Dendritic cell treated with granulocyte-macrophage colony-stimulating factor and Interleukin-4, amounts not matched to agents 40 ng/mL and 50 ng/mL, for 4 days (primary cell): Measurements from ENCODE around the gene SAFB2.

Experiments
- H3K27ac Mint-ChIP-seq: one replicate; pipeline ENCODE4 v1.8.0; 2022; ENCODE audit warnings: mild to moderate bottlenecking, mixed read lengths
- H3K27me3 Mint-ChIP-seq: one replicate; pipeline ENCODE4 v1.8.0; 2022; ENCODE audit warnings: mild to moderate bottlenecking, mixed read lengths
- H3K36me3 Mint-ChIP-seq: one replicate; pipeline ENCODE4 v1.8.0; 2022; ENCODE audit warnings: low read depth, mixed read lengths
- H3K4me1 Mint-ChIP-seq: one replicate; pipeline ENCODE4 v1.8.0; 2022; ENCODE audit warnings: low read depth, mixed read lengths
- H3K4me3 Mint-ChIP-seq: one replicate; pipeline ENCODE4 v1.8.0; 2022; ENCODE audit warnings: mild to moderate bottlenecking, moderate library complexity, mixed read lengths
- H3K9me3 Mint-ChIP-seq: one replicate; pipeline ENCODE4 v1.8.0; 2022; ENCODE audit warnings: mixed read lengths
- intact Hi-C: fragments of 100-400 bp; cut with micrococcal nuclease; formaldehyde crosslinking; loops from one replicate; pipeline ENCODE4 v1.15.0; 2022

SAFB2 gene

GRCh38 chr19:5648464-5648863 is 25.9 kb upstream of the SAFB2 start:
- Mint-ChIP-seq H3K36me3 (peaks cover 96% of the 10 kb centered on the region), H3K27me3 (no peaks in the 10 kb centered on the region), H3K4me1 (peaks cover 8% of the 10 kb centered on the region), H3K4me3 (no peak overlapping the region), H3K27ac (no peak overlapping the region), H3K9me3 (no peaks in the 10 kb centered on the region)
- intact Hi-C loops, result no loop called here

GRCh38 chr19:5646703-5647102 is 24.1 kb upstream of the SAFB2 start:
- no peak overlapping the region for H3K27ac Mint-ChIP-seq
- peaks cover 96% of the 10 kb centered on the region for H3K36me3 Mint-ChIP-seq
- H3K4me3 Mint-ChIP-seq, result no peak overlapping the region
- intact Hi-C loops, result no loop called here
- H3K27me3 Mint-ChIP-seq, result no peaks in the 10 kb centered on the region
- no peaks in the 10 kb centered on the region for H3K9me3 Mint-ChIP-seq
- H3K4me1 Mint-ChIP-seq, result peaks cover 9% of the 10 kb centered on the region

- Mint-ChIP-seq H3K4me3 (no peak overlapping the region), H3K27me3 (no peaks in the 10 kb centered on the region), H3K9me3 (no peaks in the 10 kb centered on the region), H3K36me3 (peaks cover 96% of the 10 kb centered on the region), H3K27ac (no peak overlapping the region), H3K4me1 (peaks cover 14% of the 10 kb centered on the region)
- intact Hi-C loops, result no loop called here
These were observed 22.8 kb upstream of the SAFB2 start for GRCh38 chr19:5645409-5645808.

DNA sequence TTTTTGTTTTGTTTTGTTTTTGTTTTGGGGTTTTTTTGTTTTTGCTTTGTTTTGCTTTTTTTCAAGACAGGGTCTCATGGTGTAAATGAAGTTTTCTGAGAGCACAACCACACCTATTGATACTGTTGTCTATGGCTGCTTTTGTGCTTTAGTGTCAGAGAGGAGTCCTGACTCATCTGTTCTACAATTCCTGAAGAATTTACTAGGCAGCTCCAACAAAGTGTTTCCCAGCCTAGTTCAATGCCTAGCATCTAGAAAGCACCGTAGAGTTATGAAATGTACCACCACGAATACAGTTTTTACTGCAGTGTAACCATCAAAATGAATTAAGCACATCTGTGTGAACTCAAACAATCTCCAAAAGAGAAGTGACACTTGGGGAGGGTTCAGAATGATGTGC is 21.5 kb upstream of the SAFB2 start:
- Mint-ChIP-seq H3K27me3 (no peaks in the 10 kb centered on the region), H3K36me3 (peaks cover 98% of the 10 kb centered on the region), H3K27ac (no peak overlapping the region), H3K4me1 (peaks cover 14% of the 10 kb centered on the region), H3K9me3 (no peaks in the 10 kb centered on the region), H3K4me3 (no peak overlapping the region)
- intact Hi-C loops, result no loop called here

DNA sequence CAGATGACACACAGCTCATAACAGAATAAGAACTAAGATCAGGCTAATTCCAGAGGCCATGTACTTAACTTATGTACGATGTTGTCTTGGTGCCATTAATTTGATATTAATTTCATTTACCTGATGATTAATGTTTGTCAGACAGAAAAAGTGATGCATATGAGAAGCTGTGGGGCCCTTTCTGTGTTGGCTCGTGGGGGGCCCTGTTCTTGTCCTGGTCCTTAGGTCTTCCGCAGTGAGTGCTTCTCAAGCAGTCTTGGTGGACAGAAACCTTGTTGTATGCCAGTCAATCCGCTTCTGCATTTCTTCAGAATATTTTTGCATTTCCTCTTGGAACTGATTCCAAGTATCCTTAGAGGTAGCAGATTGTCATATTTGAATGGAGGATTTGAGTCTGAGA is 20.5 kb upstream of the SAFB2 start:
- H3K4me1 Mint-ChIP-seq, result peaks cover 14% of the 10 kb centered on the region
- no peaks in the 10 kb centered on the region for H3K9me3 Mint-ChIP-seq
- intact Hi-C loops, result no loop called here
- H3K27me3 Mint-ChIP-seq, result no peaks in the 10 kb centered on the region
- no peak overlapping the region for H3K4me3 Mint-ChIP-seq
- H3K36me3 Mint-ChIP-seq, result peaks cover 95% of the 10 kb centered on the region
- no peak overlapping the region for H3K27ac Mint-ChIP-seq

DNA sequence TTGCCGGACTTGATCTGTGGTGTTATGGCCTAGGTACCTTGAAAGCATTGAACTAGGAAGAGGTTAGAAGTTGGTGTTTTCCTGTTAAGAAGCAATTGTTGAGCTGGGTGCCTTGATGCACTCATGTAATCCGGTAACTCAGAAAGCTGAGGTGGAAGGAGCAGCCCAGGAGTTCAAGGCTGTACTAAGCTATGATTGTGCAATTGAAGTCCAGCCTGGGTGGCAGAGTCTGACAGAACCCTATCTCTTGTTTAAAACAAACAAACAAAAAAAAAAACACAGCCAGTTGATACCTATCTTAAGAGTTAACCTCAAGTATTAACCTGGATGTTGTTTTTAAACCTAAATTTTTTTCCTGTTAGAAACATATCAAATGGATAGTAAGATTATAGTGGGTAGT is 19.6 kb upstream of the SAFB2 start:
- intact Hi-C loops, result no loop called here
- Mint-ChIP-seq H3K36me3 (peaks cover 94% of the 10 kb centered on the region), H3K4me3 (no peak overlapping the region), H3K9me3 (no peaks in the 10 kb centered on the region), H3K4me1 (peaks cover 14% of the 10 kb centered on the region), H3K27ac (no peak overlapping the region), H3K27me3 (no peaks in the 10 kb centered on the region)

GRCh38 chr19:5641171-5641570 is 18.6 kb upstream of the SAFB2 start:
- no peak overlapping the region for H3K4me3 Mint-ChIP-seq
- peaks cover 14% of the 10 kb centered on the region for H3K4me1 Mint-ChIP-seq
- no peaks in the 10 kb centered on the region for H3K9me3 Mint-ChIP-seq
- H3K27me3 Mint-ChIP-seq, result no peaks in the 10 kb centered on the region
- H3K27ac Mint-ChIP-seq, result no peak overlapping the region
- peaks cover 91% of the 10 kb centered on the region for H3K36me3 Mint-ChIP-seq
- intact Hi-C loops, result no loop called here

DNA sequence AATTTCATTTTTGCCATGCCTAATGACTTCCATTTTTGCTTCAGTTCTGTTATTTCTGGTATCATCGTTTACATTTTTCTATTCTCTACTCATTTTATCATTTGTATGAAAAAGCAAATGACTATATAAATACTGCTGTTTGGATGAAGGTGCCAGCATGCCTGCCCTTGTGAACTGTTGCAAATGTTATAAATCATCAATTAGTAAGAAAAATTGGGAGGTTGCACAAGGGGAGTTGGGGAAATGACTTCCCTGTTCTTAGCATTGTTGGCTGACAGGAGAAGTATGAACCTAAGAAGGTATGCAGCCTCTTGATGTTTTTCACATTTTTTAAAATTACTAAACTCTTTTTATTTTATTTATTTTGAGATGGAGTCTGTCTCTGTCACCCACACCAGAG is 15.4 kb upstream of the SAFB2 start:
- Mint-ChIP-seq H3K9me3 (no peaks in the 10 kb centered on the region), H3K36me3 (peaks cover 79% of the 10 kb centered on the region), H3K27me3 (no peaks in the 10 kb centered on the region), H3K4me1 (peaks cover 33% of the 10 kb centered on the region), H3K4me3 (no peak overlapping the region), H3K27ac (no peak overlapping the region)
- intact Hi-C loops, result no loop called here

DNA sequence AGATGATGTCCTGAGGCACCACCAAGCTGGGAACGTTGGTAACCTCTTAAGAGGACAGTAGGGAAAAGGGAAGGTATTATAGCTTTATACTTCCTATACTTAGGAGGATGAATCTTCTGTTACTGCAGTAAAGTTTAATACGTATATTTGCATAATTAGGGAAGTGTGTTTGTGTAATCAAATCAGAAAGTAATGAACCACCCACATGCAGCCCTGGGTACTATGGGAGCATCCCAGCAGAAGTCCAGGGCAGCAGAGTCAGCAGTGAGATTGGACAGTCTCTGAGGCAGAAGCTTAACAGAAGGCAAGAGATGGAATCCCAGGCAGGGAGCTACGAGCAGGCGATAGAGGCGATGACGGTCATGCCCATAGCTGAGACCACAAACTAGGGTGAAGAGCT is 12.9 kb upstream of the SAFB2 start:
- H3K4me1 Mint-ChIP-seq, result peaks cover 49% of the 10 kb centered on the region
- no peak overlapping the region for H3K4me3 Mint-ChIP-seq
- intact Hi-C loops, result no loop called here
- no peaks in the 10 kb centered on the region for H3K9me3 Mint-ChIP-seq
- no peak overlapping the region for H3K27ac Mint-ChIP-seq
- peaks cover 76% of the 10 kb centered on the region for H3K36me3 Mint-ChIP-seq
- H3K27me3 Mint-ChIP-seq, result no peaks in the 10 kb centered on the region

DNA sequence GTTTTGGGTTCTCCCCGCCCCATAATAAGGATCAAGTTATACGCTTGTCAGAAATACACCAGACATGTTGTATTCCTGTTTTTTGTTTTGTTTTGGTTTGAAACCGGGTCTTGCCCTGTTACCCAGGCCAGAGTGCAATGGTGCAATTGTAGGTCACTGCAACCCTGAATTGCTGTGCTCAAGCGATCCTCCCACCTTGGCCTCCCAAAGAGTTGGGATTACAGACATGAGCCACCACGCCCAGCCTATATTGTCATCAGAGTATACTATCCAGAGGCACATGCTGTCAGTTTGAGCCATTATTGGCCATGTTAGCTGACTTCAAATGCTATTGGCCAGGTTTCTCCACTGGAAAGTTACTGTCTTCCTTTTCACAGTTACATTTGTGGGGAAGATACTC is 10.1 kb upstream of the SAFB2 start:
- no peaks in the 10 kb centered on the region for H3K9me3 Mint-ChIP-seq
- no peak overlapping the region for H3K4me3 Mint-ChIP-seq
- H3K4me1 Mint-ChIP-seq, result peaks cover 66% of the 10 kb centered on the region
- no peaks in the 10 kb centered on the region for H3K27me3 Mint-ChIP-seq
- intact Hi-C loops, result no loop called here
- H3K36me3 Mint-ChIP-seq, result peaks cover 80% of the 10 kb centered on the region
- H3K27ac Mint-ChIP-seq, result no peak overlapping the region

GRCh38 chr19:5632241-5632612 is 9.7 kb upstream of the SAFB2 start:
- no peaks in the 10 kb centered on the region for H3K27me3 Mint-ChIP-seq
- H3K27ac Mint-ChIP-seq, result peak overlapping the region; percentile 37
- intact Hi-C loops, result no loop called here
- H3K36me3 Mint-ChIP-seq, result peaks cover 80% of the 10 kb centered on the region
- no peaks in the 10 kb centered on the region for H3K9me3 Mint-ChIP-seq
- no peak overlapping the region for H3K4me3 Mint-ChIP-seq
- peaks cover 70% of the 10 kb centered on the region for H3K4me1 Mint-ChIP-seq

DNA sequence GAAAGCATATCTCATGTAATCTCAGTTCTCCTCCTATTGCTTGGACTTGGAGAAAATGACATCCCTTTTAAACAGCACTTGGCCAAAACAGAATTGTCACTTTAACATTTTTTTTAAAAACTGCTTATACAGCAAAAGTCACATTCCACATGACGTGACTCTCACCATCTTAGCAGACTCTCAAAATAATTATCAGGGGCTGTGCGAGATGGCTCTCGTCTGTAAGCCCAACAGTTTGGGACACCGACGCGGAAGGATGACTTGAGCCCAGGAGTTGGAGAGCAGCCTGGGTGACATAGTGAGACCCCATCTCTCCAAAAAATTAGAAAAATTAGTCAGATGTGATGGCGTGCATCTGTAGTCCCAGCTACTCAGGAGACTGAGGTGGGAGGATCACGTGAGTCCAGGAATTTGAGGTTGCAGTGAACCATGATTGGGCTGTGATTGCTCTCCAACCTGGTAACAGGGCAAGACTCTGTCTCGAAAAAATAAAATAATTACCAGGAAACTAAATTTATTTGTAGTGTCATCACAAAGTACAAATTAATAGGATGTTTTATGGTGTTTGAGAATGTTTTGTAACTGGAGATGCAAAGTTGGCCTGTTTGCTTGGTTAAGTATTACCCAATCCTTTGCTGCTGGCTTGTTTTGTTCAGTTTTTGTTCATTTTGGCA is 9.1 kb upstream of the SAFB2 start:
- intact Hi-C loops, result no loop called here
- peaks cover 80% of the 10 kb centered on the region for H3K36me3 Mint-ChIP-seq
- H3K27ac Mint-ChIP-seq, result peak overlapping the region; percentile 37

GRCh38 chr19:5628919-5629481 is 6.4 kb upstream of the SAFB2 start:
- intact Hi-C loops, result no loop called here
- peaks cover 89% of the 10 kb centered on the region for H3K36me3 Mint-ChIP-seq
- peak overlapping the region; percentile 51 for H3K4me3 Mint-ChIP-seq
- H3K4me1 Mint-ChIP-seq, result peaks cover 82% of the 10 kb centered on the region
- no peaks in the 10 kb centered on the region for H3K27me3 Mint-ChIP-seq
- peak overlapping the region; percentile 70 for H3K27ac Mint-ChIP-seq
- no peaks in the 10 kb centered on the region for H3K9me3 Mint-ChIP-seq

More for the DNA sequence above, 9.1 kb upstream of the SAFB2 start:
- Mint-ChIP-seq H3K4me3 (peak overlapping the region; percentile 9), H3K9me3 (no peaks in the 10 kb centered on the region), H3K27me3 (no peaks in the 10 kb centered on the region), H3K4me1 (peaks cover 75% of the 10 kb centered on the region)

DNA sequence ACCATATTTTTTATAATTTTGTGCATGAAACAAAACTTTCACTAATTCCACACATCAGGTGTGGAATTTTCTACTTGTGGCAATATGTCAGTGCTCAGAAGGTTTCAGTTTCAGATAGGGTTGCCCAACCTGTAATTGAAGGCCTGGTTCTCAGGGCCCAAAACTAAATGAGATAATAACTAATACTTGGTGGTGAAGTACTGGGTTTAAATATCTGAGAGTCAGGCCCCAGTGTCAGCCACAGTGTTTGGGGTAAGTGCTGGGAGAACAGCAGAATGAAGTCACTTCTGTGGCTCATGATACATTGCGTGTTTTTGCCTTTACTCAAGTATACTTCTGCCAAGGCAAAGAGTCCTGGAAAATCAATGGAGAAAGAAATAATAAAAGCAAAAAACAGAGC is 5.9 kb upstream of the SAFB2 start:
- H3K27me3 Mint-ChIP-seq, result no peaks in the 10 kb centered on the region
- peaks cover 95% of the 10 kb centered on the region for H3K36me3 Mint-ChIP-seq
- peak overlapping the region; percentile 70 for H3K27ac Mint-ChIP-seq
- peaks cover 80% of the 10 kb centered on the region for H3K4me1 Mint-ChIP-seq
- H3K9me3 Mint-ChIP-seq, result no peaks in the 10 kb centered on the region
- intact Hi-C loops, result no loop called here
- no peak overlapping the region for H3K4me3 Mint-ChIP-seq

DNA sequence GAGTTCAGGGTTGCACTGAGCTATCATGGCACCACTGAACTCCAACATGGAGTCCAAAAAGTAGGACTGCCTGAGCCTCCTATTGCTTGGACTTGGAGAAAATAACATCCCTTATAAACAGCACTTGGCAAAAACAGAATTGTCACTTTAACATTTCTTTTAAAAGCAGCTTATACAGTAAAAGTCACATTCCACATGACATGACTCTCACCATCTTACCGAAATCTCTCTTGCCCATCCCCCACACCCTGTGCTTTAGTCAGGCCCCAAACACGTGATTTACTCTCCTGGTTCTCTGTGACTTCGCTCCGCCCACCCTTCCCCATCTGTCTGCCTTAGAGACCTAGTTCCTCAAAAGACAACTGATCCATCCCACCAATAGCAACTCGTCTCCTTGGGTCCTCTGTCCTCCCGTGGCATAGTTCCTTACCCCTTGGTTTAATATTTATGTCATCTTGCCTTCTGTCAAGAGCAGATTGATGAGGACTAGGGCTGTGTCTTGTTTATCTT is 4.9 kb upstream of the SAFB2 start:
- Mint-ChIP-seq H3K9me3 (no peaks in the 10 kb centered on the region), H3K36me3 (peaks cover 95% of the 10 kb centered on the region), H3K27me3 (no peaks in the 10 kb centered on the region), H3K27ac (peak overlapping the region; percentile 100), H3K4me3 (peak overlapping the region; percentile 37), H3K4me1 (peaks cover 70% of the 10 kb centered on the region)
- intact Hi-C loops, result no loop called here
